GM19395 (cell line): Measurements from ENCODE around the gene RAB3GAP1.

ENCODE experiments used
- ATAC-seq: cut with Tn5 transposase; IDR thresholded peaks from one replicate; pipeline ENCODE4 v1.9.1; 2021; ENCODE audit warnings: mild to moderate bottlenecking, moderate library complexity; ENCODE audit not compliant: unreplicated experiment

Gene RAB3GAP1

DNA sequence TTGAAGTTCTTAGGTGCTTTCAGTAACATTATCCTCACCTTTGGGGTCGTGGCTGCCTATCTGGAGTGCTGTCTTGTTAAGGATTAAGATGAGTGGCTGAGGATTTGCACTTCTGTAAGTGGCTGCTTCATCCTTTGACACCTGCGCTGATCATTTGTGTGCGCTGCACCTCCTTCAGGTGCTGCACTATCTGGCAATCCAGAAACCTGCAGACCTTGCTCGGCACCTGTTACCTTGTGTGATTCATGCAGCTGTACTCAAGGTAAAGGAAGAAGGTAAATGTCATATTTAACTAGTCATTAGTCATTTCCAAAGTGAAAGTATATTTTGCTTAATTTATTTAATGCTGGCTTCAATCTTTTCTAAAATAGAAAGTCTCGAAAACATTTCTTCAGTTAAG lies 110.3 kb downstream of the RAB3GAP1 start:
- ATAC-seq, result no peak

DNA sequence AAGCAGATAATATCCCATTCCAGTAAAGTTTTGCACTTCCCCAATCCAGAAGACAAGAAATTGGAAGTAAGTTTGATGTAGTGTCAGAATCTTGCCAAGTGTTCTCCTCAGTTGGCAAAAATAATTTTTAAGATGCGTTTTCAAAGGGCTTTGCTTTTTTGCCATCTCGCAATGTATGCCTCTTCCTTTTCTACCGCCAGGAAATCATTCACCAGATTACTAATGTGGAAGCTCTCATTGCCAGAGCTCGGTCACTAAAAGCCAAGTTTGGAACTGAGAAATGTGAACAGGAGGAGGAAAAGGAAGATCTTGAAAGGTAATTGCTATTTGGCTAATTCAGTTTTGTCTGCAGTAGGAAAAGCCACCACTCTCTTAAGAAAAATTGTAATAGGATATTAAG lies 110.7 kb downstream of the RAB3GAP1 start:
- ATAC-seq, result no peak

DNA sequence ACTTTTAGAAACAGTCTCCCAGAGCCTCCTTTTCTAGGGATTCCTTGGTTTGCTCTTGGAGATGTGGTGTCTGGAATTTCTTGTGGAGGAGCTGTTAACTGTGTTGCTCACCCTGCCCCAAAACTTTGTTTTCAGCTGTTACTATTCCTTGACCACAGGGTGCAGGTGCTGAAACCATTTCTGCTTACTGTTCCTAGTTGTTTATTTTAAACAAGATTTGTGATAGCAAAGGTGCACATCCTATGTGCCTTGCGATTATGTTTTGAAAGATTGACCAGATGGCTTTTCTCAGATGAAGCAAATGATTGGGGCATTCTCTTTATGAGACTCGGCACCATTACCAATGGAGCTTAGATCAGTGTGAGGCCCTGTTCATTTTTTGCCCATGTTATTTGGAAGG lies 111.2 kb downstream of the RAB3GAP1 start:
- ATAC-seq, result no peak

DNA sequence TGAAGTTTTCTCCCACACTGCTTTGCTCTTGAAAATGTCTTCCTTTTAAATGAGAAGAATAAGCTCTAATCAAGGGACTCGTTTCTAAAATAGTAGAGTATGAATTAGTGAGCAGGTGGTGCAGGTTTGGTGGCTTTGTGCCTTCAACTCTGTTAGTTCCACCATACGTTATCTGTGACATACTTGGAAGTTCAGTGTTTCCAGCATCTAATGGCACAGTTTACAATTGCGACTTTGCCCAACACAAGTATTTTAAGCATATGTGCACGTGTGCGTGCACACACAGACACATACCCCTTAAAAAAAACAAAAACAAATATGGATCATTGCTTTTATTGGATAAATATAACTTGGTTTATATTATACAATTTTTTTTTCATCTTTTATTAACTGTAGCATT lies 111.8 kb downstream of the RAB3GAP1 start:
- no peak for ATAC-seq

DNA sequence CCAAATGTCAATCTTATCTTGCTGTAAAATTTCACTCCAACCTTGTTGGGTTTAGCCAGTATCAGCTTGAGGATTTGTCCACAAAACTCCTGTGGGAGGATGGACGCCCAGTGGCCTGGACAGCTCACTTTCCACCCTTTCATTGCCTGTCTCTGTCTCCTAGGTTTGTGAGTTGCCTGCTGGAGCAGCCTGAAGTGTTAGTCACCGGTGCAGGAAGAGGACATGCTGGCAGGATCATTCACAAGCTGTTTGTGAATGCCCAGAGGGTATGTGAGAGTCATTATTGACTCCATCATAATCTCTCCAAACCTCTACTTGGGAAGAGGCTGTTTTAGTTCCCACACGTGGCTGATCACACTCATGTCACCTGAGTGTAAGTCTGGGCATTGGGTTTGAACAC lies 112.3 kb downstream of the RAB3GAP1 start:
- no peak for ATAC-seq

DNA sequence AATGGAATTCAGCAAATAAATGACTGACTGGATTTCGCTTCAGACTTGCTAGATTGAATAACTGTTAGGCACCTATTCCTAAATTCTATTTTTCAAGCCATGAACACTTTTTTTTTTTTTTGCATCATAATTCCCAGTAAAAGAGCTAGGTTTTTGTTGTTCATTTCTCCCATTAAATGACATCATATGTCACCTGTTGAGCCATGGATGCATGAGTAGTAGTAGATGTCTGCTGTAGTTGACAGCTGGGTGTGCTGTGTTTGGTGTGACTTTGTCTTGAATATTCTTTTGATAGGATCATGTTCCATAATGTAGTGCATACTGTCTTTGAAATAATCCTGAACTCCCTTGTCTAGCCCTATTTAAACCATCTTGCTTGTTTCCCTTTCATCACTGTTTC lies 115.2 kb downstream of the RAB3GAP1 start:
- no peak for ATAC-seq

DNA sequence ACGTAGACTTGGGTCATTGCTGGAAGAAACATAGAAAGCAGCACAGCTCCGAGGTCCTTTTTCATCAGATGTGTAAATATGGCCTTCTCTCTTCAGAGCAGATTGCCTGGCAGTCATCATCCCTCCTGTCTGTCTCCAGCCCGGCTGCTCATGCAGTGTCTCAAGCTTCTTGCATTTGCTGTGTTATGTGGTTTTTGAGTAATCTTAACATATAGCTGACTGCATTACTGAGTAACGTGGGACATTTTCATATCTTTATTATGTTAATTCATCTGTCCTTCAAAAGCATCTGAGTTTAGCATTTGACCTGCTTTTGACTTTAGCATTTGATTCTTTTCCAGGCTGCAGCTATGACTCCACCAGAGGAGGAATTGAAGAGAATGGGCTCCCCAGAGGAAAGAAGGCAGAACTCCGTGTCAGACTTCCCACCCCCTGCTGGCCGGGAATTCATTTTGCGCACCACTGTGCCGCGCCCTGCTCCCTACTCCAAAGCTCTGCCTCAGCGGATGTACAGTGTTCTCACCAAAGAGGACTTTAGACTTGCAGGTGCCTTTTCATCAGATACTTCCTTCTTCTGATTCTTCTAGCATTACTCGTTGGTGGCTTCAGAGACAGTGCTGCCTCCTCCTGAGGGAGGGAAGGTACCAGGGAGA lies 116.2 kb downstream of the RAB3GAP1 start:
- no peak for ATAC-seq

DNA sequence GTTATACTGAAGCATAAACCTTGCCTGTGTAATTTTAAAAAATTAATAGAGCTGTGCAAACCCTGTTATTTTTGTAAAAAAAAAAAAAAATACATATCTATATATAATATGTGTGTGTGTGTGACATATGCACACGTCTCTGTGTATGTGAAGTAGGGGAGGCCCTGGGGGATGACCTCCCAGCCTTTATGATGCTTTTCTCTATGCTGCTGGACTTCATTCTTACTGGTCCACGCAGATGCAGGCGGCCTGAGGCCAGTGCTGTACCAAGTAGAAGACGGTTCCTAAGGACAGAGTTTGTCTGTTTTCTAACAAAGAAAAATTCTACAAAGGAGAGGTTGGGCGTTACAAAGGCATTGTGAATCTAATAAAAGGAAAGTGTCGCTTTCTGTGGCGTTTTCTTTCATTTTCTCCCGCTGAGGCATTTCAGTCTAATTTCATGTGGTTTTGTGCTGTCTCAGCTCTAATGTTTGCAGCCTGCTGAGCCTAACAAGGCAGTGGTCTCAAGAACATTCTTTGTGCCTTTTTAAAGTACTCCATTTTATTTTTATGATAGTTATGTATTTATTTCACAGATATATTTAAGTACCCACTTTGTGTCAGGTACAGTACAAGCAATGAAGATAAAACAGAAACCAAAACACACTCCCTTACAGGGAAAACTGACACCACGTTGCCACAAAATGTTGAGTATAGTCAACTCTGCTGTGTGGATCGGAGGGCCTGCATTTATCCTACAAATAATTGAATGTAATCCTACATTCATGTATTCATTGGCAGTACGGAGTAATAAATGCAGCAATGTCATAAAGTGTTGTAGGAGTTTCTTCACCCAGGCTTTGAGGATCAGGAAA lies 118.0 kb downstream of the RAB3GAP1 start:
- ATAC-seq, result no peak

DNA sequence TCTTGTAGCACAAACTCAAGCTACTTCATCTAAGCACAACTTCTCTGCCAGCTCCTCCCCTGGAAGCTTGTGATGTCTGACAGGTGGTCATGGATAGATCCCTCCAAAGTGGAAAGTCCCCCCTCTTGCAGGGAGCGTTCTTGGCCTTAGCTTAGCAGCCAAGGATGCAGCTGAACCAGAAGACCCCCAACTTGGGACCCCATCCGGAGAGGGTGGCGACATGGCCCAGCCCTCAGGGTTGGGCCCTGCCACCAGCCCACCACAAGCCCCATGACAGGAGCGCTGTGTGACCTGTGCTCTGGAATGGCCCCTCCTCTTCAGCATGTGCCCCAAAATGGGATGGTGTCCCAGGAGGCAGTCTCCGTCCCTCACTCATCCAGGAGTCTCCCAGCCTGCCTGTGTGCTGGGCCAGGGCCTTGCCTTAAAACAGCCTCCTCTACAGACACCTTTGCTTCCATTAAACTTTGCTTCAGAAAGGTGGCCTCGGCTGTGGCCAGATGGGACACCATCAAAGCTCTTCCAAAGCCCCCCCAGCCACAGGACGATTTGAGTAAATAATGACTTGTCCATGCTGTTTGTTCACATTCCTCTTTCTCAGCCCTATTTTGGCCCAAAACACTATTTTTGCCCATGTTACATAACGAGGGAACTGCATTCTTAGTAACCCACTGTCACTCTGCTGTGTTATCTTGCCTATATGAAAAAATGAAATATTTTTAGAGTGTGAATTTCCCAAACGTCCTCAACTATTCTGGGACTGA lies 122.1 kb downstream of the RAB3GAP1 start:
- no peak for ATAC-seq

DNA sequence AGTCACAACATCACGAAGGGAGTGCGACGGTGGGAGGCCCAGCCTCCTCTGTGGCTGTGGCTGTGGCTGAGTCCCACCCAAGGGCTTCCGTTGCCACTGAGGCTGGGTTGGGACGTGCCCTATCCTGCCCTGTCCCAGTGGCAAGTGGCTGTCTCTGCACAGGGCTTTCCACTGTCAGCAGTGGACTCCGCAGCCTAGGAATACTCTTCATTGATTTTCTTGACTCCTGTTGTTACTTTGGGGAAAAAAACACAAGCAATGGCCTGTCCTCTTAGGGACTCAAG lies 122.7 kb downstream of the RAB3GAP1 start:
- ATAC-seq, result no peak

DNA sequence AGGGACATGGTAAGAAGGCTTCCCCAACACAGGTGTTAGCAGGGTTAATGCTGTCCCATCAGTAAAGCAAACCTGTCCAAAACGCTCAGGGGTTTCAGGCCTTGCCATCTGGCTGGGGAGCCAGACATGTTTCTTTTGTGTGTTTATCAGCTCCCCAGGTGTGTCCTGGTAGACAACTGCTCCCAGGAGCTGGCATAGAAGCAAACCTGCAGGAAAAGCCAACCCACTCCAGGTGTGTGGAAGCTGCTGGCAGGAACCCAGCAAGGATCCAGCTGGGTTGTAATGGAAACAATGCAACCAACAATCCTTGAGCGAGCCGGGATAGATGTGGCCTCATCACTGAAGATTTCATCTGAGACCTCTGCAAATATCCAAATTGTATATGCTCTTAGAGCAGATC lies 123.1 kb downstream of the RAB3GAP1 start:
- no peak for ATAC-seq

DNA sequence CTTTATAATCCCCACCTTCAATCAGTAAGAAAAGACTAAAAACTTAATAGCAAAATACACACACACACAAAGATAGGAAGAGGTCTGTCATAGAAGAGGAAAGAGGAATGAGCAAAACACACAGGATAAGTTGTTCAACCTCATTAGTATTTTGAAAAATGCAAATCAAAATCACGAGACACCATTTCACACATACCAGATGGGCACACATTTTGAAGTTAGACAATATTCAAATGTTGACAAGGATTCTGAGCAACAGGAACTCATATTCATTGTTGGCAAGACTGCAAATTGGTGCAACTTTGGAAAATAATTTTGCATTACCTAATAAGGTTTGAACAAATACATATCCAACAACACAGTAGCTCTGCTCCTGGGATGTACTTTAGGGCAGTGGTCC lies 127.6 kb downstream of the RAB3GAP1 start:
- ATAC-seq, result no peak

DNA sequence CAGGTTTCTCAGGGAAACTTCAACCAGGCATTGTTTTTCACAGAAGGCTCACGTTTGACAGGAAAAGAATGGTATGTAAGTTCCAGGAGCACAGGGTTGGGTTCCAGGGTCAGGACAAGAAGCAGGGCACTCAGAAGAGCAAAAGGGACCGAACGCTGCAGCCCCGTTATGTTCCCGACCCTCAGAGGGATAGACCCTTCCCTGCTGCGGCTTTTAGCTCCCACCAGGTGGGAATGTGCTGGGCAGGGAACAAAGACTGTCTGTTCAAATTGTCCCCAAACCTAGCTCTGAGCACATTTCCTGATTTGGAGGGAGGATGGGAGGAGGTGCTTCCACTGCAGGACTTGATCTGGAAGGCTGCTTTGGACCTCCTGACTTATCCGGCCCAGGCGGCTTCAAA lies 130.1 kb downstream of the RAB3GAP1 start:
- ATAC-seq, result no peak

DNA sequence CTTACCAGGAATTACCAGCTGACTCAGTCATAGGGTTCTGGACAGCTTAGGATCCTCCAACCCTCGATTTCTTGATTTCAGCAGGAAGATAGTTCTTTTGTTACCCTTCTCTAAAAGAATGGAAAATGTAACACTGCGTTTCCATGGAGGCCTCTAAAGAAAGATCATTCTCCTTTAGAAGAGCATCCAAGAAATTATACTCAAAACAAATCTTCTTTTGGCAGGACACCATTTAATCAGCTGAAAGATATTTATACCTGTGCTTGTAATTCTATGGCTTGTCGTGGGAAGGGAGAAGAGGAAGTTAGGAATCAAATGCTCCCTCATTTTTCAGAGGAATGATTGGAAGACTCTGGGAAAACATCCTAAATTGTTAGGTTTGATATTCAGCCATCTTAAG lies 130.5 kb downstream of the RAB3GAP1 start:
- no peak for ATAC-seq

DNA sequence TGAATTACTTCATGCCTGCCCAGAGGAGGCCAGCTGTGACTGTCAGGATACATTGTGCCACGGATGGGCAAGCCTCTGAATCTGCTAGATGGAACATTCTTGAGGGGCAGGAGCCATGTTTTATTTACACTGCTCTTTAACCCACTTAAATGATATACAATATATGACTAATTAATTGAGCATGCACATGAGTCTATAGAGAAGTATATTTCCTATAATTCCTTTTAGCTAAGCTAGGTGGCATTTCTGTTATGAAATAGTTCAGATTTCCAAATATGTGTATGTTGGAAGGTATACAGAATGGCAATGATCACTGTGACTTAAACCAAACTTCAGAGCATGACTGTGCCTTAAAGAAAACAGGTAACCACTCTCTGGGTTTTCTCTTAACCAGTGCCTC lies 131.7 kb downstream of the RAB3GAP1 start:
- ATAC-seq, result no peak

DNA sequence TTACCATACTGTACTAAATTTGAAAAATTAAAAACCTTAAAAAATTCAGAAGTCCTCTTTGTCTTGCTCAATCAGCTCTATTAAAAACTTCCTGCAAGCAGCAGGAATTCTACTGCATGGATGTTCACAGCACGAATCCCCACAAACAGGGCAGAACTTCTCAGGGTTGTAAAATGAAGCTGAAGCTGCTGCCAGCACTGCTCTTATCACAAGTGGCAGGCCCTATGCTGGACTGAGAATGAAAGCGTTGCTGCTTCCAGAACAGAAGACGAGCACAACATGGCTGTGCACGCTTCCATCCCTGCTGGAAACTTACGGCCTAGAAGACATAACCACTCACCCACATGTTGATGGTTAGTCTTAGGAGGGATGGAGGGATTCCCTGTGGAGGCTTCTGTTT lies 134.0 kb downstream of the RAB3GAP1 start:
- no peak for ATAC-seq

DNA sequence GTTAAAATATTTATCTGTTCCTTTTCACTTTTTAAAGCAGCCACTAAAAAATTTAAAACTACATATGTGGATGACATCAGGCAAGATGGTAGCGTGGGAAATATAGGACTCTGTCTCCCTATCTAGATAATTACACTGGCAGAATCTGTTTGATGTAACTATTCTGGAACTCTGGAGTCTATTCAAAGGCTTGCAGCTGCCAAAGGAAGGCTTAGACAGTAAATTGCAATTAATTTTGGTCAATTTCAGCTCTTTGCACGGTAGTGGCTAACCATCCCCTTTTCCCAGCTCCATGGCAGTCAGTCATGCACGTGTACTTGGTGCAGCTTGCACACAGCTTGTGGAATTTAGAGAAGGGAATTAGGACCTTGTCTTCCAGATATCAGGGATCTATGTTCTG lies 135.2 kb downstream of the RAB3GAP1 start:
- ATAC-seq, result no peak

DNA sequence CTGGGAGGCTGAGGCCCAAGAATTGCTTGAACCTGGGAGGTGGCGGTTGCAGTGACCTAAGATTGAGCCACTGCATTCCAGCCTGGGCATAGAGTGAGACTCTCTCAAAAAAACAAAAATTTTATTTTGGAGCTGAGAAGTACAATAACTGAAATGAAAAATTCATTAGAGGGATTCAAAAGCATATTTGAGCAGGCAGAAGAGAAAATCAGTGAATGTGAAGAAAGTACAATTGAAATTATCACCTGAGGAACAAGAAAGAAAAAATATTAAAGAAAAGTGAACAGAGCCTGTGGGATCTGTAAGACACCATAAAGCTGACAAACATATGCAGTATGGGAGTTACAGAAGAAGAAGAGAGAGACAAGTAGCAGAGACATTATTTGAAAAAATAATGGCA lies 137.1 kb downstream of the RAB3GAP1 start:
- ATAC-seq, result no peak

DNA sequence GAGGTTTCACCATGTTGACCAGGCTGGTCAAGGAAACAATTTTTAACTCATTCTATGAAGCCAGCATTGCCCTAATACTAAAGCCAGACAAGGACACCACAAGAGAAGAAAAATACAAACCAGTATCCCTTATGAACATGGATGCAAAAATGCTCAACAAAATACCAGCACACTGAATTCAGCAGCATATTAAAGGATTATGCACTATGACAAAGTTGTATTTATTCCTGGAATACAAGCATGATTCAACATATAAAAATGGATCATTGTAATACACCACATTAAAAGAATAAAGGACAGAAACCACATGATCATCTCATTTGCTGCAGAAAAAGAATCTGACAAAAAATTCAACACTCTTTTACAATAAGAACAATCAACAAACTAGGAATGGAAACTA lies 138.7 kb downstream of the RAB3GAP1 start:
- no peak for ATAC-seq

DNA sequence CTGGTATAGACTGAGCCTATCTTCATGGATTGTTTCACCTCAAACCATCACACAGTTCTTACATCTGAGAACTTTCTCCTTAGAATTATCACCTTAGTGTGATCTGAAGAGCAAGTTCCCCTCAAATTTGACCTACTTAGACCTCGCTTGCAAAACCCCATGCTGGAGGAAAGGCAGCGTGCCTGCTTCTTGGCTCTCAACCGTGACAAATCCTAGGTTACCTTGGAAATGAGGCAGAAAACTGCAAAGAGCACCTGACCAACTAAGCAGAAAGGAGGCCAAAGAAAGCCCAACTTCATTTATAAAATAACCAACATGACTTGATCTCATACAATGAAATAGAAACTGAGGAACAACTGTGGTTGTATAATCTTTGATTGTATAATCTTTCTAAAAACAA lies 146.4 kb downstream of the RAB3GAP1 start:
- ATAC-seq, result no peak

DNA sequence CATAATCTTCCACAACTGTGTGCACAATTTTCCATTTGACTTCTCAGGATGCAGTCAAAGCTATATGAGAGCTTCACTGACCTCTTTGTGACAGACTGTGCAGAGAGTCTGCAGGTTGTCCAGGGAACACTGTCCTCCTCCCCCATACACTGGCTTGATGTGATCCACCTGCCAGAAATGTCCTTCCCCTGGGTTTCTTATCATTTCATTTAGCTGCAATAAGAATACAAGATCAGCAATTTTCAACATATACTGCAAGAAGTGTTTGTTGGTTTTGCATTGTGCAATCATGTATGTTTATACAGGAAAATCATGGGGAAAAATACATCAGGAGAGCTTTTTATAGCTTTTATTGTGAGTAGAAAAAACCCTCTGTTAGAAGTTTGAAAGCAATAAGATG lies 150.7 kb downstream of the RAB3GAP1 start:
- ATAC-seq, result no peak

DNA sequence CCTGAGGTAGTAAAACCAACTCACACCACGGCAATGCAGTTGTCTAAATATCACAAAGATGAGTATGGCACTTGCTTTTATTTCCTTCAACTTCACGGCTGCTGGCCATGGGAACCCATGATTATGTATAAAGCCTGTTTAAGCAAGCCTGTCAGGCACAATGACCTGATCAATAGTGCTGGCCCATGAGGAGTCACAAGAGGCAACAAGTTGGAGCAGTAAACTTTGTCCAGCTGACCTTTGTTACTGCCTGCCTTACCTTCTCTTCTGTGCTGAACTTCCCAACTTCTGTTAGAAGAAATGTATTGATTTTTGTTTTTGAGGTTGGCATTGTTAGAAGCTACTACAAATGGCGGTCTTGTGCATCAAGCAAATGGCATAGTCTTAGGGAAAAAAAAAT lies 151.9 kb downstream of the RAB3GAP1 start:
- ATAC-seq, result no peak
